Gastrocnemius medialis (tissue), 4 donors: ENCODE measurements around the gene FHOD3.

Experiments used
- POLR2A ChIP-seq, 2 donors: fragments of 450-650 bp; IDR thresholded peaks; one replicate each; pipeline ENCODE4 v1.6.1; 2017; ENCODE audit warnings: antibody characterized with exemption in 2 of 2, mild to moderate bottlenecking in 2 of 2, moderate library complexity in 2 of 2
- TF ChIP-seq, protein P1 (sequence below), 5 experiments: fragments of 450-650 bp in 3 of 5; fragments of 200-600 bp in 2 of 5; sonication (generic) in 2 of 5; IDR thresholded peaks in 4 of 5; conservative IDR thresholded peaks in 1 of 5; 1 replicate in 4 of 5; 2 replicates in 1 of 5; pipeline ENCODE4 v1.5.1; 2016 to 2019; ENCODE audit warnings: antibody characterized with exemption in 5 of 5, mild to moderate bottlenecking in 3 of 5, moderate library complexity in 3 of 5

DNA sequence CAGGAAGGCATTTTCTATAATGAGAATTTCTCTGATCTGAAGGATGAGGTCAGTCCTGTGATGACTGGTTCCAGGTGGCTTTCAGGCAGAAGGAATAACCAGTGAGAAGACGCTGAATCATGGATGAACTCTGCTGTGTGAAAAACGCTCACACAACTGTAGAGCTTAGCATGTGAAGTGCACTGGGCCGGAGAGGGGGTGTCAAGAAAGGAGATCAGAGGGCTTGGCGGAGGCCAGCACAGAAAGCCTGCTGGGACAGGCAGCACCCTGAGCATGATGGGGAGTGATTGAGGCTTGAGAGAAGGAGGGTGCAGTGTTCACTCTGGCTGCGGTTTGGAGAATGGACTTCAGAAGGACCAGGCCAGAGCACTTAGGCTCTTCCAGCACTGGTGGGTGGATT lies 294.8 kb downstream of the FHOD3 start:
- TF ChIP-seq, protein P1, sequence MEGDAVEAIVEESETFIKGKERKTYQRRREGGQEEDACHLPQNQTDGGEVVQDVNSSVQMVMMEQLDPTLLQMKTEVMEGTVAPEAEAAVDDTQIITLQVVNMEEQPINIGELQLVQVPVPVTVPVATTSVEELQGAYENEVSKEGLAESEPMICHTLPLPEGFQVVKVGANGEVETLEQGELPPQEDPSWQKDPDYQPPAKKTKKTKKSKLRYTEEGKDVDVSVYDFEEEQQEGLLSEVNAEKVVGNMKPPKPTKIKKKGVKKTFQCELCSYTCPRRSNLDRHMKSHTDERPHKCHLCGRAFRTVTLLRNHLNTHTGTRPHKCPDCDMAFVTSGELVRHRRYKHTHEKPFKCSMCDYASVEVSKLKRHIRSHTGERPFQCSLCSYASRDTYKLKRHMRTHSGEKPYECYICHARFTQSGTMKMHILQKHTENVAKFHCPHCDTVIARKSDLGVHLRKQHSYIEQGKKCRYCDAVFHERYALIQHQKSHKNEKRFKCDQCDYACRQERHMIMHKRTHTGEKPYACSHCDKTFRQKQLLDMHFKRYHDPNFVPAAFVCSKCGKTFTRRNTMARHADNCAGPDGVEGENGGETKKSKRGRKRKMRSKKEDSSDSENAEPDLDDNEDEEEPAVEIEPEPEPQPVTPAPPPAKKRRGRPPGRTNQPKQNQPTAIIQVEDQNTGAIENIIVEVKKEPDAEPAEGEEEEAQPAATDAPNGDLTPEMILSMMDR (IDR thresholded peaks at IDR 0.05 in 4 of 5, conservative IDR thresholded peaks at IDR 0.05 in 1 of 5) = no peak
- no peak for TF ChIP-seq POLR2A (IDR thresholded peaks at IDR 0.05)
